ENCODE measurements around the gene INPP5A.

INPP5A gene

GRCh38 chr10:132634241-132634946, 96.8 kb downstream of the INPP5A start:
- DNase-seq, result no peak

GRCh38 chr10:132634947-132635271, 97.3 kb downstream of the INPP5A start:
- DNase-seq, result no peak

- DNase-seq, result no peak
Observed at GRCh38 chr10:132636358-132636757, 98.8 kb downstream of the INPP5A start.

- DNase-seq, result peak; percentile 26
Observed at GRCh38 chr10:132637477-132638129, 100.0 kb downstream of the INPP5A start.

GRCh38 chr10:132638130-132638515, 100.5 kb downstream of the INPP5A start:
- no peak for DNase-seq

DNA sequence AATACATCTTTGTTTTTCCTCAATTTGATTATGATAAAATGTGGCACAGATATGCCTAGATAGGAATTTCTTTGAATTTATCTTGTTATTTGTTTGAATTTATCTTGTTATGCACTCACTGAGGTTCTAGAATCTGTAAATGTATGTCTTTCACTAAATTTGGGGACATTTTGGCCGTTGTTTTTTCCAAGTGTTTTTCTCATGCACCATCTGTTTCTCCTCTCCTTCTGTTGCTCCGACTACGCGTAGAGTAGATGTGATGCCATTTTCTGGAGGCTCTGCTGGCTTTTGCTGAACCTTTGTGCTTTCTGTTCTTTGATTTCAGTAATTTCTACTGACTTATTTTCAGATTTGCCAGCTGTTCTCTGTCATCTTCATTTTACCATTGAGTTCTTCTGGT, 101.9 kb downstream of the INPP5A start:
- no peak for DNase-seq

DNA sequence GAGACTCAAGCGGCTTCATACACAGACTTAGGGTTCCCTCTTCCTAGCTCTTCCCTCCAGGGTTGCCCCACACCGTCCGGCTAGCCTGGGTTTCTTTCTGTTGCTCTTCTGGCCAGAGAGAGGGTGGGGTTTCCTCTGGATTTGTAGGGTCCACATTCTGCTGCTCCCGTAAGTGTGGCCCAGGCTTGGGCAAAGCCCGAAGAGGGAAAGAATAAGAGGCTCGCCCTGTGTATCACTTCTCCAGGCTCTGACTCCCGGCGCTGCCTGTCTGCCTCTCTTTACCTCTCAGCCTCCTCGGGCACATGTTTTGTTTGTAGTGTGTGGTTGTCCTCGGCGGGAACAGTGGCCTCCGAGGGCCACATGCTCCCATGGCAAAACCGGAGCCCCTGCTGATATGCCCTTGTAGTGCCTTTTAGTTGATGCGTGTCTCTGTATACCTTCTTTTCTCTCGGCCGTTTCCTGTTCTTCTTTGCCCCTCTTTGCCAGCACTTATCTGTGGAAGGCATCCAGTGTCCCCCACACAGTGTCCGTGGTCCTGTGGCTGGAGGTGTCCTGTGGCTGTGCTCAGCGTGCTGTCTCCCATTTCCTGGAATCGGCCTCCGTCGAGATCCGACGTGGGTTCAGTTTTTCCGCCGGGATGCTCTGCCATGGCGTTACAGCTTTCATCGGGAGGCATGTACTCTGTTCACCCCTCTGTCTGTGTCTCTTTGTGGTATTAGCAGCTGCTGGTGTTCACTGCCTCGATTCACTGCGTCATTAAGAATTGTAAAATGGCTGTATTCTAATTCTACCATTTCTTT, 102.9 kb downstream of the INPP5A start:
- DNase-seq, result no peak

DNA sequence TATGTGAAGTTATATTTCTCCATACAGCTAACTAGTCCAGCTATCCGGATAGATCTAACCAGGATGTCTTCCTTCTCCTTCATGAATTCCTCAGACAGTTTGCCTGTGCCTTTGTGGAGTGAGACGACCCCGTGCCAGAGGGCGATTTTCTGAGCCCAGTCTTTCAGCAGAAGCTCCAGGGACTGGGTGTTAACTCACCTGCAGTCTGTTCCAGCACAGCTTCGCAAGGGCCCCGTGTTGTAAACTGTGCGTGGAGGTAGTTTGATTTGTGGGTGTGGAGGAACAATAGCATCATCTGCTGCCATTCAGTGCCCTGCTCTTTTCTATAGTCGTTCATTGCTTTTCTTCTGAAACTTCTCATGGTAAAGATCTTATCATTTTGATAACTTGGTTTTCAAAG, 103.8 kb downstream of the INPP5A start:
- no peak for DNase-seq

GRCh38 chr10:132641966-132642731, 104.6 kb downstream of the INPP5A start:
- no peak for DNase-seq

- DNase-seq, result no peak
Observed at GRCh38 chr10:132642732-132643008, 105.1 kb downstream of the INPP5A start.

- DNase-seq, result no peak
Observed at GRCh38 chr10:132643709-132644526, 106.3 kb downstream of the INPP5A start.

GRCh38 chr10:132644527-132645246, 107.1 kb downstream of the INPP5A start:
- DNase-seq, result no peak

DNA sequence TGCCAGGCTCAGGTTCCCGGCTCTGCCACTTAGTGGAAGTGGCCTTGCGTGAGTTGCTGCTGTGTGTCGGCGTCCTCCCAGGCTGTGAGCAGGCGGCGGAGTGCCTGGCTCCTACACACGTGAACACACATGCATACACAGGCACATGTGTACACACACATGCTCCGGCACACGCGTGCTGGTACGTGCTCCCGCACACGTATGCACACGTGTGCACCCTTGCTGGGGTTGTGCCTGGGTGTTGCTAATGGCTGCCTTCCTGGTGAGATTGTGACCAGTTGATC, 107.6 kb downstream of the INPP5A start:
- DNase-seq, result no peak

DNA sequence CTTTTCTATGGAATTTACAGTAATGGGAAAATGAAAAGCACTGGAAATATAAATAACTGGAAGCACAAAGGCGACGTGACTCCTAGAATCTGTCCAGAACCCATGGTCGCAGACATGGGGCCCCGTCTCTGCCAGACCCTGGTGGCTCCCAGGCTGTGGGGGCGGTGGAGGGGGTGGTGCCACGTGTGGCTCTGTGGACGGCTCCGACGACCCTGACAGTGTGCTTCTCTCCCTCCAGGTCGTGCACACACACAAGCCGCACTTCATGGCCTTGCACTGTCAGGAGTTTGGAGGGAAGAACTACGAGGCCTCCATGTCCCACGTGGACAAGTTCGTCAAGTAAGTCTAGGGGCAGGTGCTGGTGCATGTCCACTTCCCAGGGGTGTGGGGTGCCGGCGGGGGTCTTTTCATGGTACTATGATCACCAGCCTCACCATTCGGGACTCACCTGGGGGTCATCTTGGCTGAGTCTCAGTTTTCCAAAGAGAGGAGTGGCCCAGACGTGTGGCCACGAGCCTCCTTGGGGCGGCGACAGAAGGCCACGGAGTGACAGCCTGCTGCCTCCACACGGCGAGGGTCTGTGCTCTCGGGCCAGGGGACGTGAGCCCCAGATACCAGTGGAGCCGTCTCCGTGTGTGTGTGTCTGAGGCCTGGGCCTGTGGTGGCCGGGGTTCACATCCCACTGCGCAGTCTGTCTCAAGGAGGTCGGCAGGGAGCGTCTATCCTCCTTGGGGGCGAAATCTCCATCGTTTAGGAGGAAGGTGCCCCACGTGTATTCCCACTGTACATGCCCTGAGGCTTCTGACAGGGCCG, 108.2 kb downstream of the INPP5A start:
- no peak for DNase-seq

DNA sequence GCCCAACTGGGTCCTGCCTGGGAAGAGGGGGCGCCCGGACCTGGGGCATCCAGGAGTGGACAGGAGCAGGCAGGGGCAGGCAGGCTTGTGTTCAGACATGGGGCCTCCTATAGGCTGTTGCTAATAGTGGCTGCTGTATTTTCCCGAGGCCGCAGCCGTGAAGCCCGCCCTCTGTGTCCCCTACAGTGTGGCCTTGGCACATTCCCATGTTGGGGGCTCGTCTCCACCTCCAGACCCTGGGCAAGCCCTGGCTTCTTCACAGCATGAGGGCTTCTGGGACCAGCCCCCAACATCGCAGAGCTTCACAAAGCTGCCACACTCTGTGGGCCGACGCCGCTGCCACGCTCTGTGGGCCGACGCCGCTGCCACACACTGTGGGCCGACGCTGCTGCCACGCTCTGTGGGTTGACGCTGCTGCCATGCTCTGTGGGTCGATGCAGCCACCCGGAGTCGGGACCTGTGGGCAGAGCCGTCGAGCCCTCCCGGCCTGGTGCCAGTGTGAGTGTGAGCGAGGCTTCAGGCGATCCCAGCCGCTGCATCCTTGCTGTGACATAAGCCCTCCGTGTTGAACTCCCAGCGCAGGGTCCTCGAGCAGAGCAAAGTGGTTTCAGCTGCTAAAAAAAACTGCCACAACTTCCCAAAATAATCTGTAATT, 109.0 kb downstream of the INPP5A start:
- DNase-seq, result no peak

DNA sequence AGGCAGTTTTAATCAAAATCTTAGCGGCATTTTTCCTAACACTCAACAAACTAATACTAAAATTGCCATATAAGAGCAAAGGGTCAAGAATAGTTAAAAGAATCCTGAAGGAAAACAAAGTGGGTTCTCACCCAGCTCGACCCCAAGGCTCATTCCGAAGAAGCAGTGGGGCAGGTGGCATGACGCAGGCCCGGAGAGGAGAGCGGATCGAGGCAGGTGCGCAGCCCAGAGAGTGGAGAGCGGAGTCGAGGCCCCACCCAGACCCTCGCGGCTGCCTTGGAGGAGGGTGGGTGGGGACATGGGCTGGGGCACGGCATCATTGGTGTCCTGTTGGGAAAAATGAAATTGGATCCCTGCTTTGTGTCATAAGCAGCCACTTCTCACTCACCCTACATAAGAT, 109.8 kb downstream of the INPP5A start:
- DNase-seq, result no peak

DNA sequence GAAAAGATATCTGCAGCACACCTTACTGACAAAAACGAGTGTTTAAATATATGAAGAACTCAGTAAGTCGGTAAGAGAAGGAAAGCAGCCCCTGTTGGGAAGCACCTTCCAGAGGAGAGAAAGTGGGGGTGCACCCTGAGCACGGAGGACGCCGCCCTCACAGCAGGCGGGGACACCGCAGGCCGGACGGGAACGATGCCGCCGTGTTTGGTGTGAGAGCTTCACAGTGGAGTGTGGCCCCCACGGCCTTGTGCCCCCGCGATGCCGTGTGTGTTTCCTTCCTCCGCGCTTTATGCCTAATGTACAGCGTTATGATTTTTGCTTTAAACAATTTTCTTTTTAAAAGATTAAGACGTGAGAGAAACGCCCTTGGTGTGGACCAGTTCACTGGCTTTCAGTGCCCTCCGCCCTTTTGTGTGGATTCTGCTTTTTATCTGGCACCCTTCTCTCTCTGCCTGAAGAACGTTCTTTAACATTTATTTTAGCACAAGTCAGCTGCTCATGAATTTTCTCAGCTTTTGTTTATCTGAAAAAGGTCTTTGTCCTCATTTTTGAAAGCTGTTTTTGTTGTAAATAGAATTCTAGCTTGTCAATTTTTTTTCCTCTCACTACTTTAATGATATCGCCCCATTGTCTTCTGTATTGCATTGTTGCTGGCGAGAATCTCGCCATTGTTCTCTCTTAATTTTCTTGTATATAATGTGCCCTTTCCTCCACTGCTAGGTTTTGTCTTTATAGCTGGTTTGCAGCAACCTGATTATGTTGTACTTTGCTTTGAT, 110.7 kb downstream of the INPP5A start:
- DNase-seq, result no peak

DNA sequence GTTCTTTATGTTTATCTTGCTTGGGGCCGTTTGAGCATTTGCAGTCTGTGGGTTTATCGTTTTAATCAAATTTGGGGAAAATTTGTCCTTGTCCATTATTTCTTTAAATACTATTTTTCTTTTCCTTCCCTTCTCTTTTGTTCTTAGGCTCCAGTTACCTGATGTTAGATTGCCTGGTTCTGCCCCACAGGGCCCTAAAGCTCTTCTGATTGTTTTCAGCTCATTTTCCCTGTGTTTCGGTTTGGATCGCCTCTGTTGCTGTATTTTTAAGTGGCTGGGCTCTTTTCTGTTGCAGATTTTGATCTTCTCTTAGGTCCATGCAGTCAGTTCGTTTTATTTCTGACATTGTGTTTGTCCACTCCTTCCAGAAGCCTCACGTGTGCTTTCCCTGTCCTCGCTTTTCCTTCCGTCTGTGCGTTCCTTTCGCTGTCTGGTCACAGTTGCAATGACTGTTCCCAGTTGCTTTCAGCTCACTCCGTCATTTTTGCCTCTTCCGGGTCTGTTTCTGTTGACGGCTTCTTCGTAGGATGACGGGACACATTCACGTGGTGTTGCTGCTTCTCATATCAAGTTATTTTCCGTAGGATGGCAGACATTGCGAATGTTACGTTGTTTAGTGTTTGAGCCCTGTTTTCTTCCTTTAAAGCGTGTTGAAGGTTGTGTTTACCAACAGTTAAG, 111.4 kb downstream of the INPP5A start:
- DNase-seq, result no peak

- DNase-seq, result no peak
Observed at GRCh38 chr10:132649651-132650360, 112.2 kb downstream of the INPP5A start.

All from activated CD4-positive, alpha-beta T cell treated with anti-CD3 and anti-CD28 coated beads, Interleukin-2, amount 50 U/mL, for 16 hours (primary cell).